Activated naive CD4-positive, alpha-beta T cell treated with anti-CD3 and anti-CD28 coated beads, Interleukin-2, amount 50 U/mL, for 72 hours (primary cell): ENCODE measurements around the gene CTNNA1. TPM values are rescaled to one million over a fixed set of nuclear protein-coding genes. Genes with fewer than 3 reads are reported as not detected.

Source experiments
- ATAC-seq, 2 donors: fragments of 150-1000 bp; cut with Tn5 transposase; 2 replicates each; pipeline ENCODE4 v1.10.0; 2021; ENCODE audit warnings: mild to moderate bottlenecking in 2 of 2, moderate library complexity in 2 of 2
- DNase-seq, 2 donors: peaks; one replicate each; pipeline ENCODE4 v3.0.0; 2021 to 2022; ENCODE audit warnings: low spot score in 2 of 2
- H3K27ac Mint-ChIP-seq, 2 donors: one replicate each; pipeline ENCODE4 v1.8.0; 2022; ENCODE audit warnings: mild to moderate bottlenecking in 2 of 2, mixed read lengths in 2 of 2
- H3K36me3 Mint-ChIP-seq, 2 donors: one replicate each; pipeline ENCODE4 v1.8.0; 2022; ENCODE audit warnings: mixed read lengths in 2 of 2
- H3K9me3 Mint-ChIP-seq, 2 donors: one replicate each; pipeline ENCODE4 v1.8.0; 2022; ENCODE audit warnings: mixed read lengths in 2 of 2
- total RNA-seq, 2 donors: library from RNA; stranded (reverse); gene quantifications; one replicate each; pipeline ENCODE4 v1.2.3, GENCODE V29; 2022

CTNNA1 gene
- total RNA-seq, 2 donors from 2014 or later = 89.2 to 224 TPM

GRCh38 chr5:138981131-138981530 lies 227.9 kb downstream of the CTNNA1 start:
- no peaks in the 10 kb centered on the region for H3K36me3 Mint-ChIP-seq
- H3K9me3 Mint-ChIP-seq = no peaks in the 10 kb centered on the region
- no peak for DNase-seq
- H3K27ac Mint-ChIP-seq = no peak overlapping the region
- no peak for ATAC-seq

GRCh38 chr5:138981586-138981985 lies 228.4 kb downstream of the CTNNA1 start:
- H3K27ac Mint-ChIP-seq = no peak overlapping the region
- DNase-seq = no peak
- no peaks in the 10 kb centered on the region for H3K36me3 Mint-ChIP-seq

GRCh38 chr5:138983984-138984383 lies 230.8 kb downstream of the CTNNA1 start:
- no peak for ATAC-seq
- H3K9me3 Mint-ChIP-seq = no peaks in the 10 kb centered on the region

More at GRCh38 chr5:138981586-138981985, 228.4 kb downstream of the CTNNA1 start:
- H3K9me3 Mint-ChIP-seq = no peaks in the 10 kb centered on the region
- peak; percentile 58 to 77 for ATAC-seq

More at GRCh38 chr5:138983984-138984383, 230.8 kb downstream of the CTNNA1 start:
- Mint-ChIP-seq H3K27ac (no peak overlapping the region), H3K36me3 (no peaks in the 10 kb centered on the region)
- DNase-seq = no peak

Other genes with a start within 250 kb of the CTNNA1 start
- 100 to 1,000 TPM; 109 to 120 TPM for gene ETF1, start 210.2 kb upstream of the CTNNA1 start, total RNA-seq
- gene HSPA9, start 178.0 kb upstream of the CTNNA1 start, total RNA-seq = 100 to 1,000 TPM; 346 to 393 TPM
- gene LRRTM2, start 121.9 kb downstream of the CTNNA1 start, total RNA-seq = under 1 TPM in 1 of 2 donors, not detected in 1; 0.21 TPM